CD4-positive, alpha-beta memory T cell (primary cell): Measurements from ENCODE around the gene NMNAT3. TPM values are rescaled to one million over a fixed set of nuclear protein-coding genes. Genes with fewer than 3 reads are reported as not detected.
"Not testable (repeated sequence)": the region's sequence is repeated elsewhere in the genome, so short reads cannot be mapped to it uniquely, and the experiment has no call there.

ENCODE experiments used
- CTCF ChIA-PET: fragments of 350-600 bp; sonication (Branson Sonifier 250); formaldehyde crosslinking; loops from one replicate; lab custom pipeline; 2021; ENCODE audit warnings: inconsistent platforms; ENCODE audit not compliant: partially characterized antibody; lab: Charles Lee
- POLR2A ChIA-PET: fragments of 350-600 bp; sonication (Branson Sonifier 250); formaldehyde crosslinking; loops from one replicate; lab custom pipeline; 2021; ENCODE audit not compliant: partially characterized antibody; lab: Charles Lee
- DNase-seq, 5 donors: peaks; one replicate each; pipeline versions ENCODE4 v3.0.0 to v3.0.0-alpha.2; 2020 to 2022; ENCODE audit warnings: mixed read lengths in 1 of 5
- H3K27ac ChIP-seq: one replicate; pipeline ENCODE4 v1.7.0; 2013; ENCODE audit warnings: low read depth, low read length
- H3K27me3 ChIP-seq: 2 replicates; pipeline ENCODE4 v1.7.0; 2013; ENCODE audit warnings: mild to moderate bottlenecking, low read length, moderate library complexity; ENCODE audit not compliant: insufficient read depth
- H3K36me3 ChIP-seq: 2 replicates; pipeline ENCODE4 v1.7.0; 2013; ENCODE audit warnings: mild to moderate bottlenecking, low read length, moderate library complexity; ENCODE audit not compliant: insufficient read depth
- H3K4me1 ChIP-seq: 2 replicates; pipeline ENCODE4 v1.7.0; 2013; ENCODE audit warnings: mild to moderate bottlenecking, low read length, moderate library complexity; ENCODE audit not compliant: insufficient read depth
- H3K4me3 ChIP-seq, 2 donors: one replicate each; pipeline ENCODE4 v1.7.0; 2013; ENCODE audit warnings: low read length in 2 of 2, mild to moderate bottlenecking in 1 of 2
- H3K9me3 ChIP-seq, 2 donors: one replicate each; pipeline ENCODE4 v1.7.0; 2013; ENCODE audit warnings: low read length in 2 of 2, control low read depth in 1 of 2; ENCODE audit not compliant: control insufficient read depth in 1 of 2
- H3K27ac Mint-ChIP-seq, 7 donors: one replicate each; pipeline ENCODE4 v1.8.0; 2020 to 2021; ENCODE audit warnings: mixed read lengths in 7 of 7, mild to moderate bottlenecking in 6 of 7, inconsistent platforms in 3 of 7, moderate library complexity in 3 of 7
- H3K27me3 Mint-ChIP-seq, 2 donors: one replicate each; pipeline ENCODE4 v1.8.0; 2020 to 2021; ENCODE audit warnings: mixed read lengths in 2 of 2
- H3K36me3 Mint-ChIP-seq, 2 donors: one replicate each; pipeline ENCODE4 v1.8.0; 2020 to 2021; ENCODE audit warnings: mixed read lengths in 2 of 2, inconsistent platforms in 1 of 2, mild to moderate bottlenecking in 1 of 2
- H3K4me1 Mint-ChIP-seq, 4 donors: one replicate each; pipeline ENCODE4 v1.8.0; 2020 to 2021; ENCODE audit warnings: mixed read lengths in 4 of 4, mild to moderate bottlenecking in 1 of 4
- H3K4me3 Mint-ChIP-seq, 8 donors: one replicate each; pipeline ENCODE4 v1.8.0; 2020 to 2021; ENCODE audit warnings: mixed read lengths in 8 of 8, mild to moderate bottlenecking in 7 of 8, moderate library complexity in 6 of 8, inconsistent platforms in 3 of 8
- H3K9me3 Mint-ChIP-seq, 8 donors: one replicate each; pipeline ENCODE4 v1.8.0; 2020 to 2021; ENCODE audit warnings: mixed read lengths in 8 of 8, mild to moderate bottlenecking in 5 of 8, inconsistent platforms in 3 of 8, moderate library complexity in 1 of 8
- intact Hi-C: fragments of 100-400 bp; cut with micrococcal nuclease; formaldehyde crosslinking; loops from one replicate; pipeline ENCODE4 v1.15.1; 2023
- polyA plus RNA-seq, 2 donors: library from polyadenylated mRNA; unstranded; fragments of 300-500 nt; fragmentation: Illumina TruSeq; gene quantifications; one replicate each; pipeline ENCODE4 v1.2.3, GENCODE V29; 2021
- total RNA-seq, 2 experiments: library from RNA; stranded (reverse); gene quantifications; one replicate each; pipeline ENCODE4 v1.2.3, GENCODE V29; 2021

The NMNAT3 gene
- total and polyA plus RNA-seq, 4 experiments from 2014 or later: 1.6 to 4.0 (median 2.2) TPM

DNA sequence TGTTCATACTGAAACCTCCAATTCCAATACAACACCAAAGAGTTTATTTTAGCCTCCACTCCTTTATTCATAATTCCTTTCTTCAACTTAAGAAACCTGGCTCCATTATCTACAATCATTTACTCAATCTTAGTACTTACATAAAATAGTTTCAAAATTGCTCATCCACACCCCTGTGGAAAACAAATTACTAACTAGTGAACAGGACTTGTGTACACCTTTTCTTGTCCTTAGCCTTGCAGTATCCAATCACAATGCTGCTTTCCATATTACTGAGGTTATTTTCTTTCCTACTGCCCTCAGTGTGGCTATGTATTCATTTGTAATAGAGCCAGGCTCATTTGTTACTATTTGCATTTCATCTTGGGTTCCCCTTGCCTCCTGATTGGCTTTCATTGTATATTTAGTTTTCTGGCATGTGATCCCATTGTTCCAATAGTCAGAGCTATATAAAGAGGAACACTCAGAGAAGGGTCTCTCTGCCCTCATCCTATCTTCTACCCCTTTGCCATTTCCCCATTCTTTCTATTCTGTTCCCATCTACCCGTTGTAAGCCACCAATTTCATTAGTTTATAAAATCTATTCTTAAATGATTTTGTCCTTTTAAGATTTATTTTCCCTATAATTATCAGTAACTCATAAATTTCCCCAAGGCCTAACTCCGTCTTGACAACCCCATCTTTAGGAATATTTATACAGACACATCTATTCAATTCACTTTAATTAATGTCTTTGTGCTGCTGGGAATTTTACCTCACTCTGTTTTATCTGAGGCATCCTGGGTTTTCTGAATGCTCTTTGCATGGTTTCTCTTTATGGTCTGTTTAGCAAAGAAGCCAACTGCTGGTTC is 70.3 kb downstream of the NMNAT3 start:
- Histone ChIP-seq H3K27ac (no peak overlapping the region), H3K36me3 (no peaks in the 10 kb centered on the region), H3K27me3 (no peaks in the 10 kb centered on the region), H3K4me3 (no peak overlapping the region), H3K9me3 (no peaks in the 10 kb centered on the region), H3K4me1 (no peaks in the 10 kb centered on the region)
- intact Hi-C loops: no loop called here
- Mint-ChIP-seq H3K9me3 (no peaks in the 10 kb centered on the region), H3K4me3 (no peak overlapping the region), H3K4me1 (no peaks in the 10 kb centered on the region), H3K27me3 (no peaks in the 10 kb centered on the region), H3K27ac (no peak overlapping the region), H3K36me3 (no peaks in the 10 kb centered on the region)
- DNase-seq: no peak
- ChIA-PET CTCF (no interaction called here), POLR2A (no interaction called here)

DNA sequence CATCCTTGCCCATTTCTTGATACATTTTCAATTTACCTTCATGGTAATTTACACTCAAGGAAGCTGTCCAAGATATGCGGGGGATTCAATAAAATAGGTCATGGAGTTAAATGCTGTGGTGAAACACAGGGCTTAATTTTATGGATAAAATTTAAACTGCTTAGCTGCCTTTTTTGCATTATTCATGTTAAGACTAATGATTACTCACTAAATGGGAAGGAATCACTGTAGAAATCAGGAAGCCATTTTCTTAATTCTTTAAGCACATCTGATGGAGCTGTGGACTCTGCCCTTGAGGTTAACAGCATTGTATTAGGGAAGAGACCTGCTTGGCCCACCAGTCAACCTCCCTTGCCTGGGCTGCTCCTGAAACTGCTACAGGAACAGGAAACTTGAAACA is 75.8 kb downstream of the NMNAT3 start:
- no peak overlapping the region for H3K4me3 Mint-ChIP-seq
- no peaks in the 10 kb centered on the region for H3K4me1 ChIP-seq
- H3K9me3 Mint-ChIP-seq: no peaks in the 10 kb centered on the region
- no peaks in the 10 kb centered on the region for H3K36me3 Mint-ChIP-seq
- H3K27ac Mint-ChIP-seq: no peak overlapping the region
- no peaks in the 10 kb centered on the region for H3K36me3 ChIP-seq
- POLR2A ChIA-PET: no interaction called here
- no peaks in the 10 kb centered on the region for H3K4me1 Mint-ChIP-seq
- no peak overlapping the region for H3K4me3 ChIP-seq
- no peak overlapping the region for H3K27ac ChIP-seq
- no peak for DNase-seq
- H3K27me3 Mint-ChIP-seq: no peaks in the 10 kb centered on the region
- no peaks in the 10 kb centered on the region for H3K27me3 ChIP-seq
- H3K9me3 ChIP-seq: no peaks in the 10 kb centered on the region
- CTCF ChIA-PET: no interaction called here
- intact Hi-C loops: no loop called here

GRCh38 chr3:139601191-139601961 is 76.4 kb downstream of the NMNAT3 start:
- no peaks in the 10 kb centered on the region for H3K27me3 Mint-ChIP-seq
- ChIA-PET CTCF (no interaction called here), POLR2A (no interaction called here)
- H3K36me3 ChIP-seq: no peaks in the 10 kb centered on the region
- no peaks in the 10 kb centered on the region for H3K9me3 ChIP-seq
- no peaks in the 10 kb centered on the region for H3K4me1 Mint-ChIP-seq
- no peaks in the 10 kb centered on the region for H3K9me3 Mint-ChIP-seq
- no peaks in the 10 kb centered on the region for H3K36me3 Mint-ChIP-seq
- H3K4me3 ChIP-seq: no peak overlapping the region
- intact Hi-C loops: no loop called here
- DNase-seq: no peak
- H3K27me3 ChIP-seq: no peaks in the 10 kb centered on the region
- no peak overlapping the region for H3K4me3 Mint-ChIP-seq
- no peaks in the 10 kb centered on the region for H3K4me1 ChIP-seq
- no peak overlapping the region for H3K27ac ChIP-seq
- no peak overlapping the region for H3K27ac Mint-ChIP-seq

DNA sequence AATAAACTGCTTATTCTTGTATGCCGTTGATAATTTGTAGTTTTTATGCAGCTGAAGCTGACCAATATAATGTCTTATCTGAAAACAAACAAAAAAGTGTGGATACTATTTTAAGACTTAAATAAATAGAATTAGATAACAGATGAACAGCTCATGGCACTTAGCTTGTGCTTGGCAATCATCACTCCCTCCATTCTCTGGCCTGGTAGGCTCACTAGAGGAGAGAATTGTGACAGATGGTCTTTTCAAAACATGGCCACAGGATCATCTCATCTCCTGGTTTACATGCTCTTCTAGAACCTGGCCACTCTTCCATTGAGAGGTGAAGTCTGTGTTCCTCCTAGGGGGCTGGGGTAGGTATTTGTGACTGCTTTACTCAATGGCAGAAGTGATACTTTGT is 79.8 kb downstream of the NMNAT3 start:
- Histone ChIP-seq H3K4me3 (no peak overlapping the region), H3K36me3 (no peaks in the 10 kb centered on the region), H3K27me3 (no peaks in the 10 kb centered on the region), H3K4me1 (no peaks in the 10 kb centered on the region), H3K9me3 (no peaks in the 10 kb centered on the region), H3K27ac (no peak overlapping the region)
- ChIA-PET CTCF (no interaction called here), POLR2A (no interaction called here)
- H3K27ac Mint-ChIP-seq: no peak overlapping the region
- no peaks in the 10 kb centered on the region for H3K36me3 Mint-ChIP-seq
- H3K27me3 Mint-ChIP-seq: no peaks in the 10 kb centered on the region
- H3K4me3 Mint-ChIP-seq: no peak overlapping the region
- no peaks in the 10 kb centered on the region for H3K4me1 Mint-ChIP-seq
- no peak for DNase-seq
- intact Hi-C loops: no loop called here
- peaks cover 0 to 1% (median 0%) of the 10 kb centered on the region in 8 donors for H3K9me3 Mint-ChIP-seq

- POLR2A ChIA-PET: not testable (repeated sequence)
Measured at GRCh38 chr3:139591186-139591585, 86.6 kb downstream of the NMNAT3 start.

GRCh38 chr3:139588450-139588849 is 89.3 kb downstream of the NMNAT3 start:
- ChIA-PET CTCF (no interaction called here), POLR2A (no interaction called here)
- Mint-ChIP-seq H3K9me3 (peaks cover 0 to 7% (median 3%) of the 10 kb centered on the region in 8 donors), H3K4me3 (peak overlapping the region in 1 of 8 donors; percentile 24), H3K27ac (no peak overlapping the region), H3K4me1 (peaks cover 0 to 3% (median 0%) of the 10 kb centered on the region in 4 donors), H3K27me3 (peaks cover 0 to 3% of the 10 kb centered on the region in 2 donors), H3K36me3 (no peaks in the 10 kb centered on the region)
- intact Hi-C loops: no loop called here
- Histone ChIP-seq H3K27me3 (no peaks in the 10 kb centered on the region), H3K4me1 (no peaks in the 10 kb centered on the region), H3K27ac (no peak overlapping the region), H3K4me3 (no peak overlapping the region), H3K9me3 (no peaks in the 10 kb centered on the region), H3K36me3 (no peaks in the 10 kb centered on the region)
- no peak for DNase-seq

More at GRCh38 chr3:139591186-139591585, 86.6 kb downstream of the NMNAT3 start:
- H3K36me3 Mint-ChIP-seq, H3K4me1 Mint-ChIP-seq, H3K4me3 Mint-ChIP-seq, H3K27ac Mint-ChIP-seq, CTCF ChIA-PET, intact Hi-C loops, H3K27ac ChIP-seq, H3K27me3 ChIP-seq, H3K4me1 ChIP-seq, H3K36me3 ChIP-seq, H3K9me3 ChIP-seq, H3K4me3 ChIP-seq, DNase-seq, H3K9me3 Mint-ChIP-seq, H3K27me3 Mint-ChIP-seq: not testable (repeated sequence)

- DNase-seq: no peak
- Histone ChIP-seq H3K27me3 (no peaks in the 10 kb centered on the region), H3K9me3 (no peaks in the 10 kb centered on the region), H3K36me3 (no peaks in the 10 kb centered on the region), H3K27ac (no peak overlapping the region), H3K4me3 (no peak overlapping the region), H3K4me1 (no peaks in the 10 kb centered on the region)
- Mint-ChIP-seq H3K9me3 (peaks cover 0 to 7% (median 3%) of the 10 kb centered on the region in 8 donors), H3K4me3 (no peak overlapping the region), H3K4me1 (peaks cover 0 to 3% (median 0%) of the 10 kb centered on the region in 4 donors), H3K27ac (no peak overlapping the region), H3K27me3 (peaks cover 0 to 3% of the 10 kb centered on the region in 2 donors), H3K36me3 (no peaks in the 10 kb centered on the region)
- POLR2A ChIA-PET: no interaction called here
- CTCF ChIA-PET: no interaction called here
- intact Hi-C loops: no loop called here
Measured at GRCh38 chr3:139587797-139588196, 90.0 kb downstream of the NMNAT3 start.
